Type B pancreatic cell (in vitro differentiated cells): ENCODE data around the gene CES4A. TPM values are rescaled to one million over a fixed set of nuclear protein-coding genes. Genes with fewer than 3 reads are reported as not detected.
"Not testable (repeated sequence)": the region's sequence is repeated elsewhere in the genome, so short reads cannot be mapped to it uniquely, and the experiment has no call there.

ENCODE experiments used
- DNase-seq: peaks from one replicate; pipeline ENCODE4 v3.0.0; 2021; ENCODE audit warnings: mixed read lengths; ENCODE audit not compliant: unreplicated experiment; ENCODE audit errors: extremely low spot score
- H3K27ac Mint-ChIP-seq: 2 replicates; pipeline ENCODE4 v1.8.0; 2021; ENCODE audit warnings: mild to moderate bottlenecking, mixed read lengths
- H3K27me3 Mint-ChIP-seq: 2 replicates; pipeline ENCODE4 v1.8.0; 2021; ENCODE audit warnings: mixed read lengths
- H3K36me3 Mint-ChIP-seq: 2 replicates; pipeline ENCODE4 v1.8.0; 2021; ENCODE audit warnings: mixed read lengths
- H3K4me1 Mint-ChIP-seq: one replicate; pipeline ENCODE4 v1.8.0; 2021; ENCODE audit warnings: mixed read lengths; ENCODE audit not compliant: unreplicated experiment
- H3K4me3 Mint-ChIP-seq: 2 replicates; pipeline ENCODE4 v1.8.0; 2021; ENCODE audit warnings: mild to moderate bottlenecking, mixed read lengths
- H3K9me3 Mint-ChIP-seq: 2 replicates; pipeline ENCODE4 v1.8.0; 2021; ENCODE audit warnings: mixed read lengths
- total RNA-seq: library from RNA; stranded (reverse); gene quantifications from 2 replicates; pipeline ENCODE4 v1.2.1, GENCODE V29; 2021; ENCODE audit warnings: low replicate concordance
- TF ChIP-seq, protein P1 (sequence below): fragments of 200-600 bp; sonication (generic); conservative IDR thresholded peaks from 2 replicates; pipeline ENCODE4 v1.5.0; 2021; ENCODE audit warnings: antibody characterized with exemption, mild to moderate bottlenecking

Gene CES4A
- total RNA-seq, 1 donor from 2014 or later, result 13.9 TPM

DNA sequence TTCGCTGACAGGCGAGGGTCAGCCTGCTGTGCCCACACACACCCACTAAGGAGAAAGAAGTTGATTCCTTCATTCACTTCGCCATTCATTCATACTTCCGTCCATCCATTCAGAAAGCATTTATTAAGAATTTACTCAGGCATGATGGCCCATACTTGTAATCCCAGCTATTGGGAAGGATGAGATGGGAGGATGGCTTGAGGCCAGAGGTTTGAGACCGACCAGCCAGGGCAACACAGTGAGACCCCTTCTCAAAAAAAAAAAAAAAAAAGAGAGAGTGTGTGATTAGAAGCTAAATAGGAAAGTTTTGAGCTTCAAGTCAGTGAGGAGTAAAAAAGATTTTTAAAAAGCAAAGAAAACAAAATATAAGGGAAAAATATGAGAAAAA is 44.3 kb upstream of the CES4A start:
- DNase-seq, result no peak
- no peaks in the 10 kb centered on the region for H3K9me3 Mint-ChIP-seq
- no peak overlapping the region for H3K27ac Mint-ChIP-seq
- H3K27me3 Mint-ChIP-seq, result peaks cover 6% of the 10 kb centered on the region
- no peak overlapping the region for H3K4me3 Mint-ChIP-seq
- TF ChIP-seq, protein P1, sequence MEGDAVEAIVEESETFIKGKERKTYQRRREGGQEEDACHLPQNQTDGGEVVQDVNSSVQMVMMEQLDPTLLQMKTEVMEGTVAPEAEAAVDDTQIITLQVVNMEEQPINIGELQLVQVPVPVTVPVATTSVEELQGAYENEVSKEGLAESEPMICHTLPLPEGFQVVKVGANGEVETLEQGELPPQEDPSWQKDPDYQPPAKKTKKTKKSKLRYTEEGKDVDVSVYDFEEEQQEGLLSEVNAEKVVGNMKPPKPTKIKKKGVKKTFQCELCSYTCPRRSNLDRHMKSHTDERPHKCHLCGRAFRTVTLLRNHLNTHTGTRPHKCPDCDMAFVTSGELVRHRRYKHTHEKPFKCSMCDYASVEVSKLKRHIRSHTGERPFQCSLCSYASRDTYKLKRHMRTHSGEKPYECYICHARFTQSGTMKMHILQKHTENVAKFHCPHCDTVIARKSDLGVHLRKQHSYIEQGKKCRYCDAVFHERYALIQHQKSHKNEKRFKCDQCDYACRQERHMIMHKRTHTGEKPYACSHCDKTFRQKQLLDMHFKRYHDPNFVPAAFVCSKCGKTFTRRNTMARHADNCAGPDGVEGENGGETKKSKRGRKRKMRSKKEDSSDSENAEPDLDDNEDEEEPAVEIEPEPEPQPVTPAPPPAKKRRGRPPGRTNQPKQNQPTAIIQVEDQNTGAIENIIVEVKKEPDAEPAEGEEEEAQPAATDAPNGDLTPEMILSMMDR, result no peak
- peaks cover 4% of the 10 kb centered on the region for H3K36me3 Mint-ChIP-seq
- peaks cover 5% of the 10 kb centered on the region for H3K4me1 Mint-ChIP-seq

DNA sequence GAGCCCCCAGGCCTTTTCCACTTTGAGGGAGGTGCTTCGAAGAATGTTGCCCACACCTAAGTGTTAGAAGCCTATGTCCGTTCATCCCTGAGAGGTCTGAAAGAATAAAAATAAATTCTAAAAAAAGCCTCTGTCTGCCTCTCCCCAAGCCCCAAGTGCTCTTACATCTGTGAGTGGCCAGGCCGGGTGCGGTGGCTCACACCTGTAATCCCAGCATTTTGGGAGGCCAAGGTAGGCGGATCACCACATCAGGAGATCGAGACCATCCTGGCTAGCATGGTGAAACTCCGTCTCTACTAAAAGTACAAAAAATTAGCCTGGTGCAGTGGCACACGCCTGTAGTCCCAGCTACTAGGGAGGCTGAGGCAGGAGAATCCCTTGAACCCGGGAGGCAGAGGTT is 43.4 kb upstream of the CES4A start:
- not testable (repeated sequence) for H3K9me3 Mint-ChIP-seq, DNase-seq, H3K4me1 Mint-ChIP-seq, H3K27ac Mint-ChIP-seq, H3K36me3 Mint-ChIP-seq, H3K4me3 Mint-ChIP-seq
- peaks cover 15% of the 10 kb centered on the region for H3K27me3 Mint-ChIP-seq

DNA sequence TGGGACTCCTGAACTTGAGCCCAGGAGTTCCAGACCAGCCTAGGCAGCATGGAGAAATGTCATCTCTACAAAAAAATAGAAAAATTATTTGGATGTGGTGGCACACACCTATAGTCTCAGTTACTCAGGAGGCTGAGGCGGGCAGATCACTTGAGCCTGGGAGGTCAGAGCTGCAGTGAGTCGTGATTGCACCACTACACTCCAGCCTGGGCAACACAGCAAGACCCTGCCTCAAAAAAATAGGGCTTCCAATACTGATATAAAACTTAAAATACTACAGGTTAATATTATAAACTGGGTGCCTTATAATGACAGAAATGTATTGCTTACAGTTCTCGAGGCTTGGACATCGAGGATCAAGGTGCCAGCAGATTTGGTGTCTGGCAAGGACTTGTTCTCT is 42.5 kb upstream of the CES4A start:
- peaks cover 19% of the 10 kb centered on the region for H3K27me3 Mint-ChIP-seq
- peaks cover 4% of the 10 kb centered on the region for H3K36me3 Mint-ChIP-seq
- no peak for DNase-seq
- no peaks in the 10 kb centered on the region for H3K9me3 Mint-ChIP-seq
- peaks cover 5% of the 10 kb centered on the region for H3K4me1 Mint-ChIP-seq
- H3K4me3 Mint-ChIP-seq, result no peak overlapping the region
- TF ChIP-seq, protein P1, result no peak
- H3K27ac Mint-ChIP-seq, result no peak overlapping the region

DNA sequence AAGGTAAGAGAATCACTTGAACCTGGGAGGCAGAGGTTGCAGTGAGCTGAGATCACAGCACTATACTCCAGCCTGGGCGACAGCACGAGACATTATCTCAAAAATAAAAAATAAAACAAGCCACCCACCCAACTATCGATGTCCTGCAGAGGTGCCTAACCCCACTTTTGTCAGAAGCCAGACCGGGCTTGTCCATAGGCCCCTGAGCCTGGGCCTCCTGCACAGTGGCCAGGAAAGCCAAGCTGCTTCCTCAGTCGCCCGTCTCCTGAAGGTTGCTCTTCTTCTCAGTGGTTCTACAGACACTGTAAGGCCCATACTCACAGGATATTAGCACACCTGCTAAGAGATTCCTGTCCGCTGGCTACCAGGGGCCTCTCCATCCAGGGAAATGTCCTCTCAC is 41.8 kb upstream of the CES4A start:
- Mint-ChIP-seq H3K36me3 (peaks cover 4% of the 10 kb centered on the region), H3K4me1 (peaks cover 5% of the 10 kb centered on the region), H3K27me3 (peaks cover 23% of the 10 kb centered on the region), H3K27ac (no peak overlapping the region), H3K9me3 (peaks cover 2% of the 10 kb centered on the region), H3K4me3 (no peak overlapping the region)
- TF ChIP-seq, protein P1, result no peak
- DNase-seq, result no peak

DNA sequence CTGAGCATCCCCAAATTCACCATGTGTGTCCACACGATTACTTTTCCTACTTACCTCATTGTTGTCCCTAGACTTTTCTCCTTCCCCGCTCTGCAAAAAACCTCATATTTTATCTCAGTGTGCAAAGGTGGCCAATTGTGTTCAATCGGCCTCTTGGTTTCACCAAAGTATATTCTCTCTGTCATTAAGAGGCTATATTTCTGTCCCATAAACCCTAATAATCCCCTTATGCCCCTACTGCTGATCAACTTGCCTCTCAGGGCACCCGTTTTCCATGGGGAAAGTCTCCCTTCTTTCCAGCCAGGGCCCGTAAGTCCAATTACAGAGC is 41.5 kb upstream of the CES4A start:
- Mint-ChIP-seq H3K9me3 (peaks cover 5% of the 10 kb centered on the region), H3K27ac (peak overlapping the region; percentile 30), H3K4me3 (no peak overlapping the region), H3K36me3 (peaks cover 4% of the 10 kb centered on the region), H3K27me3 (peaks cover 27% of the 10 kb centered on the region), H3K4me1 (peaks cover 5% of the 10 kb centered on the region)
- DNase-seq, result no peak
- TF ChIP-seq, protein P1, result no peak

DNA sequence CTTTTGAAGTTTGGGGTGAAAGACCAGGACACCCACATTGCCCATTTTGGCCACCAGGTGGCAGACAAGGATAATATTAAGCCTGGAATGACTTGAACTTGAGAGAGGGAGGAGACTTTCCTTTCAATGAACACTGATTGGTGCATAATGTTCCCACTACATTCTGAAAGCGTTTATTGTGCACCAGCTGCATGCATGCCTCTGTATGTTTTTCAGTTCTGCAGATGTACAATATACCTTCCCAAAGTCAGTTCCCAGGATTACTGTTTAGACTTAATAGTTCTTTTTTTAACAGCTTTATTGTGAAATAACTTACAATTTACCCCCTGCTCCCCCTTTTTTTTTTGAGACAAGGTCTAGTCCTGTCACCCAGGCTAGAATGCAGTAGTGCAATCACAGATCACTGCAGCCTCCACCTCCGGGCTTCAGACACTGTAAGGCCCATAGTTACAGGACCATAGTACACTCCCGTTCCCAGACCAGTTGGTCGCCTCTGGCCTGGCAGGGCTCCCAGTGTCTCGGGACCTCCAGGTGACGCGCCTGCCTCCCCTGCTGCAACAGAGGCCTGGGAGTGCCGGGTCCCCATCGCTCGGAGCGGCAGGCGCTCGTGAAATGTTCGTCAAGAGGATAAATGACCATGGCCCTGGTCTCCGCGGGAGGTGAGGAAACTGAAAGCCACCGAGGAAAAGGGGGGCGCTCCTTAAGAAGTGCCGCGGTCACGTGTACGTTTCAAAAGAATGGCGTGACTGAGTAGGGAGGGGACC is 40.9 kb upstream of the CES4A start:
- Mint-ChIP-seq H3K27me3 (peaks cover 28% of the 10 kb centered on the region), H3K36me3 (peaks cover 4% of the 10 kb centered on the region), H3K4me1 (peaks cover 5% of the 10 kb centered on the region), H3K9me3 (peaks cover 5% of the 10 kb centered on the region), H3K4me3 (no peak overlapping the region), H3K27ac (peak overlapping the region; percentile 30)
- TF ChIP-seq, protein P1, result peak; percentile 93
- peak; percentile 81 for DNase-seq
